ENCODE data around the gene NR2F1-AS1. TPM values are rescaled to one million over a fixed set of nuclear protein-coding genes. Genes with fewer than 3 reads are reported as not detected.

NR2F1-AS1 gene
- total and polyA plus RNA-seq, 9 of the 15 experiments (the other 6 are each of a cell fraction or from before 2014, with no cell fraction given), result not detected

- Histone ChIP-seq H3K79me2 (ENCODE audit: control insufficient read depth, insufficient read depth, low read length) (no peaks in the 10 kb centered on the region), H3K36me3 (ENCODE audit: control insufficient read depth, insufficient read depth, low read length) (no peaks in the 10 kb centered on the region), H3K9me1 (ENCODE audit: control insufficient read depth, insufficient read depth, low read length) (no peaks in the 10 kb centered on the region), H3K9ac (ENCODE audit: insufficient read depth in 1 of 2, low read depth in 2 of 2, low read length in 2 of 2) (no peak overlapping the region), H3K27me3 (ENCODE audit: control insufficient read depth in 2 of 2, insufficient read depth in 2 of 2, low read length in 2 of 2) (peaks cover 3 to 38% of the 10 kb centered on the region in 2 experiments; a peak in 3 of 5 replicates), H3K4me3 (no peak overlapping the region), H2AFZ (ENCODE audit: low read depth, low read length) (no peak overlapping the region), H3K4me1 (replicated peaks in 1 of 2; ENCODE audit: control insufficient read depth in 2 of 2, insufficient read depth in 2 of 2, low read length in 2 of 2) (peaks cover 0 to 4% of the 10 kb centered on the region in 2 experiments; a peak in 1 of 5 replicates), H3K4me2 (ENCODE audit: insufficient read depth, low read length) (no peak overlapping the region), H4K20me1 (replicated peaks; ENCODE audit: control insufficient read depth, insufficient read depth, low read length) (no peaks in the 10 kb centered on the region), H3K9me3 (replicated peaks; ENCODE audit: control insufficient read depth, insufficient read depth, low read depth, low read length) (no peaks in the 10 kb centered on the region), H3K27ac (ENCODE audit: extremely low read depth, low read depth, low read length) (no peak overlapping the region)
- WGBS (ENCODE audit: insufficient coverage, low coverage, missing lambda C conversion rate), result 3% methylated on average over 4 of the region's 5 CpGs
- ATAC-seq (no peak), DNase-seq (ENCODE audit: extremely low read depth in 1 of 4, low spot score in 3 of 4) (no peak), FAIRE-seq (no peak)
- in situ Hi-C loops (cut with MboI) (loop anchor here (25.0 kb wide), 1 partner anchor 1138 kb away; no protein-coding TSS in a partner anchor), intact Hi-C loops (cut with micrococcal nuclease) (no loop called here)
- CTCF ChIA-PET (ENCODE audit: low intra/inter-chr PET ratio), result no interaction called here
- POLR2A ChIA-PET, result no interaction called here
- TF ChIP-seq AFF1 (IDR thresholded peaks at IDR 0.05; ENCODE audit: low read depth in 1 of 2, partially characterized antibody in 2 of 2), result no peak
- TF ChIP-seq HNRNPL (IDR thresholded peaks at IDR 0.05; ENCODE audit: low read depth, low read length), result no peak
- TF ChIP-seq ZNF175 (CRISPR knock-in tag; IDR thresholded peaks at IDR 0.05; ENCODE audit: low read depth), result no peak
- TF ChIP-seq TRIM25 (IDR thresholded peaks at IDR 0.05; ENCODE audit: borderline replicate concordance), result no peak
- TF ChIP-seq ESRRB (CRISPR knock-in tag; IDR thresholded peaks at IDR 0.05; ENCODE audit: borderline replicate concordance), result no peak
- TF ChIP-seq NUFIP1 (IDR thresholded peaks at IDR 0.05; ENCODE audit: partially characterized antibody), result no peak
- TF ChIP-seq TSHZ1 (CRISPR knock-in tag; IDR thresholded peaks at IDR 0.05), result no peak
- TF ChIP-seq SAFB2 (IDR thresholded peaks at IDR 0.05; ENCODE audit: borderline replicate concordance, low read depth, low read length, severe bottlenecking), result no peak
- BruUV-seq (replicated peaks), result no TSS peak
Observed at GRCh38 chr5:93599001-93599379, 18.0 kb upstream of the NR2F1-AS1 start.

Data from K562 (cell line).